ENCODE data around the gene PLEKHA1. TPM values are rescaled to one million over a fixed set of nuclear protein-coding genes. Genes with fewer than 3 reads are reported as not detected.

The PLEKHA1 gene
- total RNA-seq, 1 donor from 2014 or later, result 35.3 TPM

GRCh38 chr10:122363311-122363710, 11.2 kb upstream of the PLEKHA1 start:
- DNase-seq (ENCODE audit: low read depth) (peak; percentile 62), FAIRE-seq (no peak)
- Histone ChIP-seq H3K36me3 (ENCODE audit: control insufficient read depth, insufficient read depth, low read length) (no peaks in the 10 kb centered on the region), H3K27me3 (ENCODE audit: control insufficient read depth, insufficient read depth, low read length) (no peaks in the 10 kb centered on the region), H3K4me3 (ENCODE audit: low read depth, low read length) (no peak overlapping the region)
- no peak for TF ChIP-seq CTCF (IDR thresholded peaks at IDR 0.05; ENCODE audit: insufficient read depth, low read length, severe bottlenecking)

- Histone ChIP-seq H3K27me3 (ENCODE audit: control insufficient read depth, insufficient read depth, low read length) (no peaks in the 10 kb centered on the region), H3K4me3 (ENCODE audit: low read depth, low read length) (no peak overlapping the region), H3K36me3 (ENCODE audit: control insufficient read depth, insufficient read depth, low read length) (no peaks in the 10 kb centered on the region)
- peak; percentile 86 for DNase-seq (ENCODE audit: low read depth)
- FAIRE-seq, result peak; percentile 88
- TF ChIP-seq CTCF (IDR thresholded peaks at IDR 0.05; ENCODE audit: insufficient read depth, low read length, severe bottlenecking), result no peak
Measured at GRCh38 chr10:122363722-122364463, 10.6 kb upstream of the PLEKHA1 start.

- FAIRE-seq (no peak), DNase-seq (ENCODE audit: low read depth) (no peak)
- Histone ChIP-seq H3K36me3 (ENCODE audit: control insufficient read depth, insufficient read depth, low read length) (no peaks in the 10 kb centered on the region), H3K27me3 (ENCODE audit: control insufficient read depth, insufficient read depth, low read length) (no peaks in the 10 kb centered on the region), H3K4me3 (ENCODE audit: low read depth, low read length) (no peak overlapping the region)
- TF ChIP-seq CTCF (IDR thresholded peaks at IDR 0.05; ENCODE audit: insufficient read depth, low read length, severe bottlenecking), result no peak
Measured at GRCh38 chr10:122368502-122369254, 5.8 kb upstream of the PLEKHA1 start.

GRCh38 chr10:122373108-122373507, 1.4 kb upstream of the PLEKHA1 start:
- Histone ChIP-seq H3K4me3 (ENCODE audit: low read depth, low read length) (no peak overlapping the region), H3K36me3 (ENCODE audit: control insufficient read depth, insufficient read depth, low read length) (no peaks in the 10 kb centered on the region), H3K27me3 (ENCODE audit: control insufficient read depth, insufficient read depth, low read length) (no peaks in the 10 kb centered on the region)
- FAIRE-seq (no peak), DNase-seq (ENCODE audit: low read depth) (no peak)
- no peak for TF ChIP-seq CTCF (IDR thresholded peaks at IDR 0.05; ENCODE audit: insufficient read depth, low read length, severe bottlenecking)

- TF ChIP-seq CTCF (IDR thresholded peaks at IDR 0.05; ENCODE audit: insufficient read depth, low read length, severe bottlenecking), result no peak
- Histone ChIP-seq H3K27me3 (ENCODE audit: control insufficient read depth, insufficient read depth, low read length) (no peaks in the 10 kb centered on the region), H3K4me3 (ENCODE audit: low read depth, low read length) (peak overlapping the region; percentile 46), H3K36me3 (ENCODE audit: control insufficient read depth, insufficient read depth, low read length) (no peaks in the 10 kb centered on the region)
- DNase-seq (ENCODE audit: low read depth) (peak; percentile 39), FAIRE-seq (no peak)
Measured at GRCh38 chr10:122373721-122374120, 787 bp upstream of the PLEKHA1 start.
